Aorta (tissue), 5 donors: ENCODE results near the gene PRPSAP2. TPM values are rescaled to one million over a fixed set of nuclear protein-coding genes. Genes with fewer than 3 reads are reported as not detected.

Experiments
- ATAC-seq: fragments of 200-7000 bp; cut with Tn5 transposase; one replicate; pipeline ENCODE4 v1.9.1; 2022; ENCODE audit warnings: moderate library complexity; ENCODE audit not compliant: low FRiP score
- DNase-seq, 2 donors: peaks; one replicate each; pipeline ENCODE4 v3.0.0-alpha.2; 2020
- H3K27ac ChIP-seq, 2 donors: one replicate each; pipeline ENCODE4 v1.5.1; 2013; ENCODE audit warnings: low read length in 2 of 2, mild to moderate bottlenecking in 2 of 2, moderate library complexity in 2 of 2, control low read depth in 1 of 2, inconsistent platforms in 1 of 2, low read depth in 1 of 2
- H3K27me3 ChIP-seq, 2 donors: one replicate each; pipeline ENCODE4 v1.6.1; 2013; ENCODE audit warnings: control low read depth in 1 of 2, low read length in 1 of 2, mild to moderate bottlenecking in 1 of 2, moderate library complexity in 1 of 2; ENCODE audit not compliant: insufficient read depth in 2 of 2, control insufficient read depth in 1 of 2
- H3K36me3 ChIP-seq, 2 donors: one replicate each; pipeline ENCODE4 v1.6.1; 2013; ENCODE audit warnings: control low read depth in 1 of 2, low read length in 1 of 2, mild to moderate bottlenecking in 1 of 2; ENCODE audit not compliant: insufficient read depth in 2 of 2, control insufficient read depth in 1 of 2
- H3K4me1 ChIP-seq, 2 donors: one replicate each; pipeline ENCODE4 v1.6.1; 2013; ENCODE audit warnings: low read length in 2 of 2, control low read depth in 1 of 2, mild to moderate bottlenecking in 1 of 2, moderate library complexity in 1 of 2; ENCODE audit not compliant: insufficient read depth in 2 of 2, control insufficient read depth in 1 of 2
- H3K4me3 ChIP-seq, 2 donors: one replicate each; pipeline ENCODE4 v1.5.1; 2013; ENCODE audit warnings: low read length in 2 of 2, control low read depth in 1 of 2, mild to moderate bottlenecking in 1 of 2
- H3K9me3 ChIP-seq: one replicate; pipeline ENCODE4 v1.6.1; 2013; ENCODE audit warnings: mild to moderate bottlenecking, low read length; ENCODE audit not compliant: control insufficient read depth
- WGBS, 2 donors: extraction: QIAGEN DNeasy Blood & Tissue Kit; methylation state at CpG; one replicate each; pipeline ENCODE4 v1.1.7; 2013; 5-methylcytosine and 5-hydroxymethylcytosine counted together
- intact Hi-C, 2 donors: fragments of 100-400 bp; cut with DNase I; formaldehyde crosslinking; loops; one replicate each; pipeline versions ENCODE4 v1.14.2 to v1.15.0; 2022
- polyA plus RNA-seq, 2 donors: library from polyadenylated mRNA; stranded (reverse); fragments of 200-250 nt; gene quantifications; one replicate each; pipeline ENCODE4 v1.2.3, GENCODE V29; 2013
- total RNA-seq, 2 donors: library from RNA; stranded (reverse); fragmentation: NEBNext Ultra II Directional; extraction: Animal tissue kit (Norgen Biotek cat#: 25700); gene quantifications; one replicate each; pipeline ENCODE4 v1.2.1, GENCODE V29; 2021
- donor health status: healthy with polysubstance abuse.
- donor health status: Bipolar disorder and iron deficiency.
- donor health status: DM: no; HTN: no; CAD: no.
- donor health status: DM: no; HTN: no; CAD: no.
- donor health status: DM: yes; HTN: yes; CAD: no.

Gene PRPSAP2
- total and polyA plus RNA-seq, 4 donors: 17.6 to 31.8 (median 19.6) TPM

- H3K4me3 ChIP-seq: no peak overlapping the region
- no peak for ATAC-seq
- H3K36me3 ChIP-seq: peaks cover 0 to 18% of the 10 kb centered on the region in 2 donors
- no peak overlapping the region for H3K27ac ChIP-seq
- H3K4me1 ChIP-seq: no peaks in the 10 kb centered on the region
- 94 to 96% methylated on average over 13 of the region's 13 CpGs for WGBS, 2 donors
- intact Hi-C loops: no loop called here
- H3K9me3 ChIP-seq: no peaks in the 10 kb centered on the region
- no peaks in the 10 kb centered on the region for H3K27me3 ChIP-seq
- no peak for DNase-seq
Measured at GRCh38 chr17:18975597-18975996, 117.7 kb downstream of the PRPSAP2 start.

DNA sequence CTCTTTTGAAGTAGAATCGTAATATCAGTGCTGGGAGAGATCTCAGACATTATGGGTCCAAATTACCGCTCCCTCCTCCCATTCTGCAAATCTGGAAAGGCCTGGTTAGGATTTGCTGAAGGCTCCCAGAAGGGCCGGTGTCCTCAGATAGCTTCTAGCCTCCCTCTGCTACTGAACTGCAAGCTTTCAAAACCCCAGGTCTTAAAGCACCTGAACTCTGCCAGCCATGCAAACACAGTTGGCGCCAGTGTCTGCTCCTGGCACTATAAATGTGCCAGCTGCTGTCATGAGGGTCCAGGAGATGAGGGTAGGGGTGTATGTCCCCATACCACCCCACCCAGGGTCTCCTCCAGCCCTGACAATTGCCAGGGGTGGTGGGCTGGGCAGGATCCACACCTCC lies 118.3 kb downstream of the PRPSAP2 start:
- Histone ChIP-seq H3K9me3 (no peaks in the 10 kb centered on the region), H3K4me3 (no peak overlapping the region), H3K27me3 (no peaks in the 10 kb centered on the region), H3K4me1 (no peaks in the 10 kb centered on the region), H3K36me3 (peaks cover 0 to 16% of the 10 kb centered on the region in 2 donors), H3K27ac (no peak overlapping the region)
- WGBS, 2 donors: 85 to 86% methylated on average over 4 of the region's 4 CpGs
- intact Hi-C loops: no loop called here
- DNase-seq (no peak), ATAC-seq (no peak)

DNA sequence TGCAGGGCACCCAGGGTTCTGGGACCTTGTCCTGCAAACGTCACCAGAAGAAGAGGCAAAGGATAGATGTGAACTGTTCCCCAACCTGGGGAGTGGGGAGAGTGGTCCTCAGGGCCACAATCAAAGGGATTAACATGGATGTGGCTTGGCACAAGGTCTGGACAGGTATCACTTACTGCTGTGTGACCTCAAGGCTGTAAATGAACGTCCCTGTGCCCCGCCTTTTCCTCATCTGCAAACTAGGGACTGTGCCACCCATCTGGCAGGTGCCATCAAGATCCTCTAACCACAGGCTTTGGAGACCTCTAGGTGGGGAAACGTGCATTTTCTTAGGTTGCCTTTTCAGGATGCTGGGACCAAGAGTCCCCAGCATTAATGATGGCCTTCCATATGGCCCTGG lies 119.1 kb downstream of the PRPSAP2 start:
- DNase-seq (no peak), ATAC-seq (no peak)
- intact Hi-C loops: no loop called here
- 88 to 92% methylated on average over 4 of the region's 4 CpGs for WGBS, 2 donors
- Histone ChIP-seq H3K27ac (no peak overlapping the region), H3K4me1 (no peaks in the 10 kb centered on the region), H3K27me3 (no peaks in the 10 kb centered on the region), H3K9me3 (no peaks in the 10 kb centered on the region), H3K4me3 (no peak overlapping the region), H3K36me3 (peaks cover 0 to 16% of the 10 kb centered on the region in 2 donors)

- no peak overlapping the region for H3K4me3 ChIP-seq
- no peaks in the 10 kb centered on the region for H3K4me1 ChIP-seq
- H3K27ac ChIP-seq: no peak overlapping the region
- peaks cover 0 to 16% of the 10 kb centered on the region in 2 donors for H3K36me3 ChIP-seq
- WGBS, 2 donors: 91 to 93% methylated on average over 19 of the region's 19 CpGs
- H3K9me3 ChIP-seq: no peaks in the 10 kb centered on the region
- no peak for ATAC-seq
- H3K27me3 ChIP-seq: no peaks in the 10 kb centered on the region
- intact Hi-C loops: no loop called here
- no peak for DNase-seq
Measured at GRCh38 chr17:18977646-18978045, 119.7 kb downstream of the PRPSAP2 start.

- no peak overlapping the region for H3K27ac ChIP-seq
- peaks cover 0 to 14% of the 10 kb centered on the region in 2 donors for H3K36me3 ChIP-seq
- no peak overlapping the region for H3K4me3 ChIP-seq
- no peaks in the 10 kb centered on the region for H3K4me1 ChIP-seq
- DNase-seq: no peak
- no peak for ATAC-seq
- H3K27me3 ChIP-seq: no peaks in the 10 kb centered on the region
- intact Hi-C loops: no loop called here
- no peaks in the 10 kb centered on the region for H3K9me3 ChIP-seq
- WGBS, 2 donors: 94% methylated on average over 13 of the region's 13 CpGs
Measured at GRCh38 chr17:18978050-18978449, 120.1 kb downstream of the PRPSAP2 start.

DNA sequence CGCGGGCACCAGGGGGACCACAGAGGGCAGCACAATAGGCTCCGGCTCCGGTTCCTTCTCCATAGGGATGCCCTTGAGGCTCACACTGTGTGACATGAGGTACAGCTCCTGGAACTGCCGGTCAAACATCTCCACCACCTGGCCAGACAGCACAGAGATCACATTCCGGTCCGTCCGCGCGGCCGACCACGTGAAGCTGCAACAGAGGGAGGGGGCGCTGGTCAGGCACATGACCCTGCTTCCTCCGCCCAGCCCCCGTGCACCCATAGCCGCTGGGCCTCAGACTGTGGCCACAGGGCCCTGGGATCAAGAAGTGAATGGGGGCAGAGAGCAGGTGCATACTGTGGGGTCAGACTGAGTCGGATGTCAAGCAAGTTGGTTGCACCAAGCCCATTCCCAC lies 120.7 kb downstream of the PRPSAP2 start:
- Histone ChIP-seq H3K4me1 (no peaks in the 10 kb centered on the region), H3K27me3 (no peaks in the 10 kb centered on the region), H3K4me3 (no peak overlapping the region), H3K9me3 (no peaks in the 10 kb centered on the region), H3K36me3 (peaks cover 0 to 14% of the 10 kb centered on the region in 2 donors), H3K27ac (no peak overlapping the region)
- ATAC-seq (no peak), DNase-seq (no peak)
- 93 to 94% methylated on average over 17 of the region's 17 CpGs for WGBS, 2 donors
- intact Hi-C loops: no loop called here

Other genes starting within 250 kb of the PRPSAP2 start
- not detected for gene TBC1D28, start 213.7 kb upstream of the PRPSAP2 start, total RNA-seq
- not detected for gene TBC1D28, start 213.7 kb upstream of the PRPSAP2 start, polyA plus RNA-seq
- gene FOXO3B, start 175.8 kb upstream of the PRPSAP2 start, total RNA-seq: 1 to 10 TPM; 3.5 to 5.2 TPM
- under 1 TPM in 1 of 2 donors, not detected in 1; 0.95 TPM for gene FOXO3B, start 175.8 kb upstream of the PRPSAP2 start, polyA plus RNA-seq
- under 1 TPM in 1 of 2 donors, not detected in 1; 0.12 TPM for gene FBXW10, start 114.1 kb upstream of the PRPSAP2 start, total RNA-seq
- gene FBXW10, start 114.1 kb upstream of the PRPSAP2 start, polyA plus RNA-seq: under 1 TPM in 1 of 2 donors, not detected in 1; 0.31 TPM
- 10 to 100 TPM; 40.8 to 42.4 TPM for gene TVP23B, start 76.9 kb upstream of the PRPSAP2 start, total RNA-seq
- 10 to 100 TPM; 32.4 to 36.3 TPM for gene TVP23B, start 76.9 kb upstream of the PRPSAP2 start, polyA plus RNA-seq
- gene SLC5A10, start 94.0 kb downstream of the PRPSAP2 start, total RNA-seq: not detected
- gene SLC5A10, start 94.0 kb downstream of the PRPSAP2 start, polyA plus RNA-seq: under 1 TPM in 1 of 2 donors, not detected in 1; 0.23 TPM
- gene FAM83G, start 146.6 kb downstream of the PRPSAP2 start, total RNA-seq: 10 to 100 TPM in 1 of 2 donors, 1 to 10 TPM in 1; 7.1 to 12.9 TPM
- 1 to 10 TPM; 2.5 to 3.4 TPM for gene FAM83G, start 146.6 kb downstream of the PRPSAP2 start, polyA plus RNA-seq
- 1 to 10 TPM; 4.0 to 6.3 TPM for gene GRAP, start 188.8 kb downstream of the PRPSAP2 start, total RNA-seq
- gene GRAP, start 188.8 kb downstream of the PRPSAP2 start, polyA plus RNA-seq: 1 to 10 TPM in 1 of 2 donors, under 1 TPM in 1; 0.87 to 2.4 TPM